MCF 10A (cell line): Measurements from ENCODE around the gene GALNS. TPM values are rescaled to one million over a fixed set of nuclear protein-coding genes. Genes with fewer than 3 reads are reported as not detected.

Experiments used
- BruUV-seq: library from RNA; stranded (reverse); fragments of 400-500 nt; replicated peaks from 2 replicates; lab custom pipeline; 2021; lab: Mats Ljungman, UMichigan
- CTCF ChIA-PET: fragments of 300-600 bp; sonication (Branson Sonifier 250); formaldehyde crosslinking; extraction: SDS; loops from one replicate; lab custom pipeline; 2021; ENCODE audit warnings: antibody characterized with exemption, inconsistent platforms; lab: Yijun Ruan, JAX
- POLR2A ChIA-PET: fragments of 300-600, 350-650 bp; sonication (Branson Sonifier 250); formaldehyde crosslinking; extraction: SDS; loops from one replicate; lab custom pipeline; 2020; ENCODE audit warnings: antibody characterized with exemption, inconsistent platforms; lab: Yijun Ruan, JAX
- DNase-seq: peaks from one replicate; pipeline ENCODE4 v3.0.0-alpha.2; 2018; ENCODE audit not compliant: unreplicated experiment
- H3K27ac Mint-ChIP-seq: one replicate; pipeline ENCODE4 v1.8.0; 2022; ENCODE audit warnings: mild to moderate bottlenecking, low read depth, mixed read lengths; ENCODE audit not compliant: unreplicated experiment
- H3K27me3 Mint-ChIP-seq: one replicate; pipeline ENCODE4 v1.8.0; 2022; ENCODE audit warnings: mixed read lengths; ENCODE audit not compliant: insufficient read depth, unreplicated experiment
- H3K36me3 Mint-ChIP-seq: one replicate; pipeline ENCODE4 v1.8.0; 2022; ENCODE audit warnings: mild to moderate bottlenecking, moderate library complexity, mixed read lengths; ENCODE audit not compliant: insufficient read depth, unreplicated experiment
- H3K4me1 Mint-ChIP-seq: one replicate; pipeline ENCODE4 v1.8.0; 2022; ENCODE audit warnings: mixed read lengths; ENCODE audit not compliant: insufficient read depth, unreplicated experiment
- H3K4me3 Mint-ChIP-seq: one replicate; pipeline ENCODE4 v1.8.0; 2022; ENCODE audit warnings: mild to moderate bottlenecking, moderate library complexity, mixed read lengths; ENCODE audit not compliant: unreplicated experiment
- H3K9me3 Mint-ChIP-seq: one replicate; pipeline ENCODE4 v1.8.0; 2022; ENCODE audit warnings: mixed read lengths; ENCODE audit not compliant: unreplicated experiment
- intact Hi-C: fragments of 100-400 bp; cut with micrococcal nuclease; formaldehyde crosslinking; loops from 2 replicates; pipeline ENCODE4 v1.14.1; 2022
- total RNA-seq: library from RNA; stranded (reverse); gene quantifications from 2 replicates; pipeline ENCODE4 v1.2.3, GENCODE V29; 2022
- TF ChIP-seq, protein P1 (sequence below): fragments of 200-600 bp; IDR thresholded peaks from one replicate; pipeline ENCODE4 v1.8.0; 2022; ENCODE audit warnings: antibody characterized with exemption, mild to moderate bottlenecking; ENCODE audit not compliant: unreplicated experiment

GALNS gene
- total RNA-seq, 1 experiment from 2014 or later: 26.0 TPM

GRCh38 chr16:88811769-88812512 lies 44.8 kb downstream of the GALNS start, which contains the start of gene APRT:
APRT (minus strand) TSS chr16:88811928; CDS start chr16:88811899, 29 bp downstream.
- intact Hi-C loops: loop anchor here (1.0 kb wide), 3 partner anchors 45 to 405 kb away; partner anchors contain the start of genes TRAPPC2L and ZNF778
- TF ChIP-seq, protein P1, sequence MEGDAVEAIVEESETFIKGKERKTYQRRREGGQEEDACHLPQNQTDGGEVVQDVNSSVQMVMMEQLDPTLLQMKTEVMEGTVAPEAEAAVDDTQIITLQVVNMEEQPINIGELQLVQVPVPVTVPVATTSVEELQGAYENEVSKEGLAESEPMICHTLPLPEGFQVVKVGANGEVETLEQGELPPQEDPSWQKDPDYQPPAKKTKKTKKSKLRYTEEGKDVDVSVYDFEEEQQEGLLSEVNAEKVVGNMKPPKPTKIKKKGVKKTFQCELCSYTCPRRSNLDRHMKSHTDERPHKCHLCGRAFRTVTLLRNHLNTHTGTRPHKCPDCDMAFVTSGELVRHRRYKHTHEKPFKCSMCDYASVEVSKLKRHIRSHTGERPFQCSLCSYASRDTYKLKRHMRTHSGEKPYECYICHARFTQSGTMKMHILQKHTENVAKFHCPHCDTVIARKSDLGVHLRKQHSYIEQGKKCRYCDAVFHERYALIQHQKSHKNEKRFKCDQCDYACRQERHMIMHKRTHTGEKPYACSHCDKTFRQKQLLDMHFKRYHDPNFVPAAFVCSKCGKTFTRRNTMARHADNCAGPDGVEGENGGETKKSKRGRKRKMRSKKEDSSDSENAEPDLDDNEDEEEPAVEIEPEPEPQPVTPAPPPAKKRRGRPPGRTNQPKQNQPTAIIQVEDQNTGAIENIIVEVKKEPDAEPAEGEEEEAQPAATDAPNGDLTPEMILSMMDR: peak; percentile 18
- H3K4me1 Mint-ChIP-seq: peaks cover 5% of the 10 kb centered on the region
- CTCF ChIA-PET: interaction anchor here (0.7 to 6.2 kb wide), 8 partner anchors 13 to 355 kb away, joined by 3 to 47 read pairs (median 3); partner anchors contain the start of genes GALNS and TRAPPC2L
- BruUV-seq: TSS peak; percentile 48
- no peaks in the 10 kb centered on the region for H3K27me3 Mint-ChIP-seq
- H3K9me3 Mint-ChIP-seq: no peaks in the 10 kb centered on the region
- peaks cover 40% of the 10 kb centered on the region for H3K36me3 Mint-ChIP-seq
- peak; percentile 89 for DNase-seq
- peak within 1 kb of the TSS; percentile 76 for H3K4me3 Mint-ChIP-seq
- POLR2A ChIA-PET: interaction anchor here (0.6 to 4.1 kb wide), 25 partner anchors 8 to 1306 kb away, joined by 3 to 42 read pairs (median 5); partner anchors contain the start of genes CDH15, CDT1, CHMP1A and GALNS
- peak within 1 kb of the TSS; percentile 77 for H3K27ac Mint-ChIP-seq

- DNase-seq: peak; percentile 84
- intact Hi-C loops: no loop called here
- CTCF ChIA-PET: interaction anchor here (0.6 to 6.2 kb wide), 11 partner anchors 25 to 356 kb away, joined by 3 to 47 read pairs (median 4); partner anchors contain the start of genes GALNS and TRAPPC2L
- POLR2A ChIA-PET: interaction anchor here (0.6 to 4.1 kb wide), 26 partner anchors 7 to 846 kb away, joined by 3 to 42 read pairs (median 6); partner anchors contain the start of genes CDH15, CDT1, CHMP1A and CTU2
- peaks cover 5% of the 10 kb centered on the region for H3K4me1 Mint-ChIP-seq
- peak overlapping the region; percentile 77 for H3K27ac Mint-ChIP-seq
- H3K36me3 Mint-ChIP-seq: peaks cover 41% of the 10 kb centered on the region
- TF ChIP-seq, protein P1: no peak
- no peaks in the 10 kb centered on the region for H3K27me3 Mint-ChIP-seq
- BruUV-seq: no TSS peak
- H3K9me3 Mint-ChIP-seq: no peaks in the 10 kb centered on the region
- peak overlapping the region; percentile 76 for H3K4me3 Mint-ChIP-seq
These were observed 45.6 kb downstream of the GALNS start for GRCh38 chr16:88810912-88811768.

DNA sequence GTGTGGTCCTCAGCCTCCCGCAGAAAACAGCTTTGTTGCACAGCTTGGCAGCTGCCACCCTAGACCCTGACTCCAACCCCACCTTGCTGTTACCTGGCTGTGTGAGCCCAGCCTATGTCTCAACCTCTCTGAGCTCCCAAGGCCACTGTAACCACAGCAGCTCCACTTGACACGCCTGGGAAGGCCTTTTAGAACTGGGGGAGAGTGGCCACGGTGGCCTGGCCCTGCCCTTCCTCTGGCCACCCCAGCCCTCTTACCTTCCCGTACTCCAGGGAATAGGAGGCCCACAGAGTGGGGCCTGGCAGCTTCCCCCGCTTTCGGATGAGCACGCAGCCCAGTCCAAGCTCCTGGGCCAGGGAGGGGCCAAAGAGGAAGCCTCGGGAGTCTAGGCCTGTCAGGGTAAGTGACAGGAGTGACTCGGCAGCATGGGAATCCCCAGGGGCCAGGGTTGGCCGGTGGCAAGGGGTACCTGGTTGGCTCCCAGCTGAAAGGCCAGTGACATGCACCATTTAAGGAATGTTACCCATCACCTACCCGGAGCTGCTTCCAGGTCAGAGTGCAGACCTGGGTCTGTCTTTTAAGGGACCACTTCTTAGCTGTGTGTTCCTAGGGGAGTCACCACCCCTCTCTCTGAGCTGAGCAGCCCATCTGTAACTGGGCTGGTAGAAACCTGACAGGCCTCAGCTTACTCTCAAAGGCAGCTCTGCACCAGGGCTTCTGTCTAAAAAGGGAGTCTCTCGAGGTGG lies 46.4 kb downstream of the GALNS start:
- Mint-ChIP-seq H3K9me3 (no peaks in the 10 kb centered on the region), H3K36me3 (peaks cover 42% of the 10 kb centered on the region), H3K4me3 (peak overlapping the region; percentile 76), H3K4me1 (peaks cover 5% of the 10 kb centered on the region), H3K27ac (peak overlapping the region; percentile 77), H3K27me3 (no peaks in the 10 kb centered on the region)
- intact Hi-C loops: no loop called here
- TF ChIP-seq, protein P1: no peak
- BruUV-seq: no TSS peak
- POLR2A ChIA-PET: interaction anchor here (0.6 to 4.1 kb wide), 17 partner anchors 7 to 407 kb away, joined by 3 to 42 read pairs (median 7); partner anchors contain the start of genes CDT1, CTU2, GALNS and PIEZO1
- CTCF ChIA-PET: interaction anchor here (0.6 to 3.2 kb wide), 9 partner anchors 24 to 406 kb away, joined by 3 to 14 read pairs (median 4); partner anchors contain the start of genes GALNS and TRAPPC2L
- no peak for DNase-seq
